ENCODE measurements around the gene SHROOM3. TPM values are rescaled to one million over a fixed set of nuclear protein-coding genes. Genes with fewer than 3 reads are reported as not detected.

SHROOM3 gene
- total and polyA plus RNA-seq, 2 of the 13 experiments (the other 11 are each of a cell fraction or from before 2014, with no cell fraction given), result 0.01 TPM; not detected in 1

DNA sequence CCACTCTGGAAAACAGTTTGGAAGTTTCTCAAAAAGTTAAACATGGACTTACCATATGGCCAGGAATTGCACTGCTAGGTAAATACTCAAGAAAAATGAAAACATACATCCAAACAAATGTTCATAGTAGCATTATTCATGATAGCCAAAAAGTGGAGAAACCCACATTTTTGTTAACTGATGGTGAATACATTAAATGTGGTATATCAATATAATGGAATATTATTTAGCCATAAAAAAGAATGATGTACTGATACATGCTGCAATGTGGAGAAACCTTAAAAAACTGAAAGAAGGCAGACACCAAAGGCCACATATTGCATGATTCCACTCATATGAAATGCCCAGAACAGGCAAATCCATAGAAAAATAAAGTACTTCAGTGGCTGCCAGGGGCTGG lies 79.1 kb downstream of the SHROOM3 start:
- DNase-seq (ENCODE audit: low spot score), result no peak
- no peak overlapping the region for H3K27ac ChIP-seq (ENCODE audit: extremely low read length, insufficient read depth, low read length)
- no TSS peak for BruUV-seq (replicated peaks)
- TF ChIP-seq MXD1 (CRISPR knock-in tag; IDR thresholded peaks at IDR 0.05) (no peak), SOX6 (IDR thresholded peaks at IDR 0.05) (no peak), SOX6 (CRISPR knock-in tag; IDR thresholded peaks at IDR 0.05) (no peak), GZF1 (CRISPR knock-in tag; IDR thresholded peaks at IDR 0.05) (no peak), MEIS1 (CRISPR knock-in tag; IDR thresholded peaks at IDR 0.05; ENCODE audit: borderline replicate concordance) (no peak), STAT6 (CRISPR knock-in tag; IDR thresholded peaks at IDR 0.05; ENCODE audit: borderline replicate concordance) (no peak), EED (CRISPR knock-in tag; IDR thresholded peaks at IDR 0.05) (no peak), ZNF83 (CRISPR knock-in tag; IDR thresholded peaks at IDR 0.05; ENCODE audit: borderline replicate concordance) (no peak), HOMEZ (CRISPR knock-in tag; IDR thresholded peaks at IDR 0.05; ENCODE audit: low read depth) (no peak), FIP1L1 (IDR thresholded peaks at IDR 0.05; ENCODE audit: borderline replicate concordance, insufficient read depth, low read depth, low read length) (no peak), KDM1A (CRISPR knock-in tag; IDR thresholded peaks at IDR 0.05) (no peak), JUN (CRISPR knock-in tag; IDR thresholded peaks at IDR 0.05) (no peak), HMGXB3 (CRISPR knock-in tag; IDR thresholded peaks at IDR 0.05; ENCODE audit: borderline replicate concordance) (no peak)
- TF ChIP-seq, protein P1, sequence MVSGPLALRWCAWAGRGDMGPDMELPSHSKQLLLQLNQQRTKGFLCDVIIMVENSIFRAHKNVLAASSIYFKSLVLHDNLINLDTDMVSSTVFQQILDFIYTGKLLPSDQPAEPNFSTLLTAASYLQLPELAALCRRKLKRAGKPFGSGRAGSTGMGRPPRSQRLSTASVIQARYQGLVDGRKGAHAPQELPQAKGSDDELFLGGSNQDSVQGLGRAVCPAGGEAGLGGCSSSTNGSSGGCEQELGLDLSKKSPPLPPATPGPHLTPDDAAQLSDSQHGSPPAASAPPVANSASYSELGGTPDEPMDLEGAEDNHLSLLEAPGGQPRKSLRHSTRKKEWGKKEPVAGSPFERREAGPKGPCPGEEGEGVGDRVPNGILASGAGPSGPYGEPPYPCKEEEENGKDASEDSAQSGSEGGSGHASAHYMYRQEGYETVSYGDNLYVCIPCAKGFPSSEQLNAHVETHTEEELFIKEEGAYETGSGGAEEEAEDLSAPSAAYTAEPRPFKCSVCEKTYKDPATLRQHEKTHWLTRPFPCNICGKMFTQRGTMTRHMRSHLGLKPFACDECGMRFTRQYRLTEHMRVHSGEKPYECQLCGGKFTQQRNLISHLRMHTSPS (CRISPR knock-in tag; IDR thresholded peaks at IDR 0.05; ENCODE audit: low read depth), result no peak

More for the DNA sequence above, 79.1 kb downstream of the SHROOM3 start:
- FAIRE-seq (no peak), ATAC-seq (no peak)
- no peak overlapping the region for H3K4me2 ChIP-seq (ENCODE audit: low read depth, low read length)
- no peaks in the 10 kb centered on the region for H3K4me1 ChIP-seq (ENCODE audit: insufficient read depth, low read length)
- intact Hi-C loops (cut with micrococcal nuclease; ENCODE audit: unreplicated experiment) (loop anchor here (5.0 to 10.0 kb wide), 2 partner anchors 218 to 531 kb away; no protein-coding TSS in a partner anchor), in situ Hi-C loops (cut with HindIII; ENCODE audit: extremely low pct_ligation_motif_present, low pct_unique_long_range_greater_than_20kb) (no loop called here)
- H2AFZ ChIP-seq (ENCODE audit: low read length), result no peak overlapping the region
- no peak overlapping the region for H3K9ac ChIP-seq (ENCODE audit: insufficient read depth, low read depth, low read length)
- ChIA-PET CTCF (ENCODE audit: low intra/inter-chr PET ratio, low total read pairs) (interaction anchor here (1.2 kb wide), 1 partner anchor 234 kb away, joined by 4 read pairs; no protein-coding TSS in a partner anchor), POLR2A (no interaction called here)
- no peak overlapping the region for H3K4me3 ChIP-seq (replicated peaks in 1 of 3; ENCODE audit: insufficient read depth in 1 of 3, low read depth in 2 of 3, low read length in 3 of 3)
- no peaks in the 10 kb centered on the region for H4K20me1 ChIP-seq (ENCODE audit: insufficient read depth, low read length)
- H3K79me2 ChIP-seq (ENCODE audit: insufficient read depth, low read length), result no peaks in the 10 kb centered on the region
- no peaks in the 10 kb centered on the region for H3K9me3 ChIP-seq (ENCODE audit: low read length)
- H3K36me3 ChIP-seq (replicated peaks in 1 of 2; ENCODE audit: control insufficient read depth in 1 of 2, insufficient read depth in 2 of 2, low read length in 2 of 2), result no peaks in the 10 kb centered on the region
- H3K27me3 ChIP-seq (ENCODE audit: control insufficient read depth in 1 of 2, insufficient read depth in 2 of 2, low read length in 2 of 2), result no peaks in the 10 kb centered on the region

All from HepG2 (cell line).